SU-DHL-6 (cell line): ENCODE results near the gene WDR5.

Experiments used
- H2AFZ ChIP-seq: fragments of 200-600 bp; sonication (generic); 2 replicates; pipeline ENCODE4 v1.6.1; 2014; ENCODE audit warnings: low read depth, mild to moderate bottlenecking, moderate library complexity, mixed read lengths, antibody characterized with exemption, low read length; ENCODE audit not compliant: severe bottlenecking
- H3F3A ChIP-seq: fragments of 200-600 bp; shearing (Covaris generic); 2 replicates; pipeline ENCODE4 v1.6.0; 2016; ENCODE audit warnings: antibody characterized with exemption, mild to moderate bottlenecking; ENCODE audit not compliant: insufficient read depth
- H3K27ac ChIP-seq: fragments of 200-600 bp; sonication (generic); 2 replicates; pipeline ENCODE4 v1.5.1; 2016; ENCODE audit warnings: low read depth, mild to moderate bottlenecking, low read length, moderate library complexity, mixed read lengths
- H3K27me3 ChIP-seq: fragments of 200-600 bp; sonication (generic), shearing (Covaris generic); 2 replicates; pipeline ENCODE4 v1.6.0; 2014; ENCODE audit warnings: mild to moderate bottlenecking, low read length
- H3K36me3 ChIP-seq: fragments of 200-600 bp; sonication (generic); 2 replicates; pipeline ENCODE4 v1.6.1; 2014; ENCODE audit warnings: mild to moderate bottlenecking, low read length, mixed read lengths
- H3K4me2 ChIP-seq: fragments of 300-600, 200-600 bp; shearing (Covaris generic), sonication (generic); 2 replicates; pipeline ENCODE4 v1.6.0; 2014; ENCODE audit warnings: low read length, low read depth, mild to moderate bottlenecking; ENCODE audit not compliant: poor library complexity, severe bottlenecking
- H3K4me3 ChIP-seq: fragments of 200-600 bp; sonication (generic); 2 replicates; pipeline ENCODE4 v1.5.1; 2014; ENCODE audit warnings: antibody characterized with exemption, low read length, mild to moderate bottlenecking, mixed read lengths; ENCODE audit not compliant: insufficient read depth, poor library complexity, severe bottlenecking
- H3K79me2 ChIP-seq: fragments of 200-600 bp; sonication (generic); 2 replicates; pipeline ENCODE4 v1.6.1; 2014; ENCODE audit warnings: mild to moderate bottlenecking, low read length, moderate library complexity; ENCODE audit not compliant: insufficient read depth
- H3K9ac ChIP-seq: fragments of 200-600 bp; sonication (generic); 2 replicates; pipeline ENCODE4 v1.7.0; 2014; ENCODE audit warnings: mild to moderate bottlenecking, low read length
- H3K9me2 ChIP-seq: fragments of 200-600 bp; sonication (generic); replicated peaks from 2 replicates; pipeline ENCODE4 v1.6.1; 2014; ENCODE audit warnings: low read length; ENCODE audit not compliant: insufficient read depth
- H3K9me3 ChIP-seq: fragments of 200-600 bp; sonication (generic); 2 replicates; pipeline ENCODE4 v1.6.1; 2014; ENCODE audit warnings: low read length, mixed read lengths; ENCODE audit not compliant: insufficient read depth
- H4K20me1 ChIP-seq: fragments of 200-600 bp; sonication (generic); 2 replicates; pipeline ENCODE4 v1.6.1; 2014; ENCODE audit warnings: low read depth, mild to moderate bottlenecking, antibody characterized with exemption, low read length, moderate library complexity, mixed read lengths
- EZH2phosphoT487 ChIP-seq: fragments of 200-600 bp; sonication (generic), shearing (Covaris generic); conservative IDR thresholded peaks from 2 replicates; pipeline ENCODE4 v1.6.1; 2018; ENCODE audit warnings: mild to moderate bottlenecking, antibody characterized with exemption, low read length, moderate library complexity, mixed read lengths
- TF ChIP-seq, protein P1 (sequence below): fragments of 200-600 bp; sonication (generic); IDR thresholded peaks from one replicate; pipeline ENCODE4 v1.5.1; 2017; ENCODE audit warnings: antibody characterized with exemption, mild to moderate bottlenecking, low read length, moderate library complexity; ENCODE audit not compliant: insufficient read depth, poor library complexity, severe bottlenecking

Gene WDR5

GRCh38 chr9:134158242-134158641 is 22.4 kb downstream of the WDR5 start:
- Histone ChIP-seq H3K27ac (no peak overlapping the region), H3K4me2 (no peak overlapping the region)

DNA sequence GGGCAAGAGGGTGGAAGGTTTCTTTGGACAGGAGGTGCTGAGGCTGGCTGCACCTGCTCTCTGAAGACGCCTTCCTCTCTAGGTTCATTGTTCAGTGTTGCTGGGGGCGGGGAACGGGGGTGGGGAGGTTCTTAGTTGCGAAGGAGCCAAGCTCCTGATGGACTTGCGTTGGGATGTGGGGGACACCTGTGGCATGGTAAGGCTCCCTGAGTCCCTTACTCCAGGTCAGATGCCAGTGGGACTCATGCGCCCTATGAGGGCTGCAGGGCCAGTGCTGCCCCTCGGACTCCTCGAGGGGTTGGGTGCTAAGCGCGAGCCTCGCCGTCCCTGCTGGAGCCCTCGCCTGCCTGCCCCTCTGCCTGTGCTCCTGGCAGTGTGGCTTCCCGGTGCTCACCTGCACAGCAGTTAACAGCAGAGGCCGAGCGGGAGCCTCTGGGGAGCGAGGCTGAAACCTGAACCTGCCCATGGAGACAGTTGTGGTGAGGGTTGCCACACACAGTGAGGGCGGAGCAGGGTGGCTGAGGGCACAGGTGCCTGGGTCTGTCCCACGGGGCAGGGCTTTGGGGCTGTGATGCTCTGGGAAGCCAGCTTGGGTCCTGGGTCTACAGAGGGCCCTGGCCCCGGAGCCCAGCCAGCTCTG is 23.0 kb downstream of the WDR5 start:
- Histone ChIP-seq H3K4me2 (no peak overlapping the region), H3K9ac (no peak overlapping the region), H3K27ac (no peak overlapping the region), H3K9me2 (no peaks in the 10 kb centered on the region), H3K4me3 (no peak overlapping the region), H3F3A (no peaks in the 10 kb centered on the region), H3K9me3 (no peaks in the 10 kb centered on the region), H3K27me3 (no peaks in the 10 kb centered on the region), H3K79me2 (no peaks in the 10 kb centered on the region), H4K20me1 (no peaks in the 10 kb centered on the region), H2AFZ (no peak overlapping the region), H3K36me3 (no peaks in the 10 kb centered on the region)
- no peak for TF ChIP-seq EZH2phosphoT487

More at GRCh38 chr9:134158242-134158641, 22.4 kb downstream of the WDR5 start:
- Histone ChIP-seq H3K4me3 (no peak overlapping the region), H2AFZ (no peak overlapping the region), H3K27me3 (no peaks in the 10 kb centered on the region), H3K36me3 (no peaks in the 10 kb centered on the region), H3K9me2 (no peaks in the 10 kb centered on the region), H3K9ac (no peak overlapping the region), H3F3A (no peaks in the 10 kb centered on the region), H3K79me2 (no peaks in the 10 kb centered on the region), H4K20me1 (no peaks in the 10 kb centered on the region), H3K9me3 (no peaks in the 10 kb centered on the region)
- TF ChIP-seq, protein P1, sequence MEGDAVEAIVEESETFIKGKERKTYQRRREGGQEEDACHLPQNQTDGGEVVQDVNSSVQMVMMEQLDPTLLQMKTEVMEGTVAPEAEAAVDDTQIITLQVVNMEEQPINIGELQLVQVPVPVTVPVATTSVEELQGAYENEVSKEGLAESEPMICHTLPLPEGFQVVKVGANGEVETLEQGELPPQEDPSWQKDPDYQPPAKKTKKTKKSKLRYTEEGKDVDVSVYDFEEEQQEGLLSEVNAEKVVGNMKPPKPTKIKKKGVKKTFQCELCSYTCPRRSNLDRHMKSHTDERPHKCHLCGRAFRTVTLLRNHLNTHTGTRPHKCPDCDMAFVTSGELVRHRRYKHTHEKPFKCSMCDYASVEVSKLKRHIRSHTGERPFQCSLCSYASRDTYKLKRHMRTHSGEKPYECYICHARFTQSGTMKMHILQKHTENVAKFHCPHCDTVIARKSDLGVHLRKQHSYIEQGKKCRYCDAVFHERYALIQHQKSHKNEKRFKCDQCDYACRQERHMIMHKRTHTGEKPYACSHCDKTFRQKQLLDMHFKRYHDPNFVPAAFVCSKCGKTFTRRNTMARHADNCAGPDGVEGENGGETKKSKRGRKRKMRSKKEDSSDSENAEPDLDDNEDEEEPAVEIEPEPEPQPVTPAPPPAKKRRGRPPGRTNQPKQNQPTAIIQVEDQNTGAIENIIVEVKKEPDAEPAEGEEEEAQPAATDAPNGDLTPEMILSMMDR, result no peak
- TF ChIP-seq EZH2phosphoT487, result no peak

DNA sequence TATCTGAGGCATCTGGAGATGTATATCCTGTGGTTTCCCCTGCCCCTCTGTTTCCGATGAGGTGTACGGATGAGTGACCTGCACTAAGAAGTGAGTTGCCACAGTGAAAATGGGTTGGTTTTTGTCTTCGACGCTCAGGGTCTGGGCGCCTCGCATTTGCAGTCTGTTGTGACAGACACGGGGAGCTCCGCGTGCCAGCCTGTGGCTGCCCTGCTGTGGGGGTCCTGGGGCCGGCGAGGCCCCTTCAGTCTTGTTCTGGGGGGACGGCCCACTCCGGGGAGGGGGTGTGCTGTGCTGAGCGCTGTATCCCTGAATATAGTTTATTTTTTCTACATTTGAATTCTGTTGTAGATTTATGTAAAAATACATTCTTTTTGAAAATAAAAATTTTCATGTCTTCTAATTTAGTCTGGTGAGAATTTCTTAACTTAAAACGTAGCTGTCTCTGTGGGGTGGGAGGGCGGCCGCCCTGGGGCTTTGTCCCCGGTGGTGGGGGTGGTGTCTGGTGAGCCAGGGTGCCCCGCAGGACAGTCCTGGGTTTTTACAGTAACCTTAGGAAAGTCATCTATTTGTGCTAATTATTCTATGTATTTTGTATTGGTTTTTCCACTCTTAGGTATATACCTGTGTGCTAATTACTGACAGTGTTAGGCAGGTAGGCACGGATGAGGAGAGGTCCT is 23.8 kb downstream of the WDR5 start:
- Histone ChIP-seq H4K20me1 (no peaks in the 10 kb centered on the region), H3F3A (no peaks in the 10 kb centered on the region), H3K27ac (no peak overlapping the region), H3K9ac (no peak overlapping the region), H3K36me3 (no peaks in the 10 kb centered on the region), H3K27me3 (no peaks in the 10 kb centered on the region), H3K9me3 (no peaks in the 10 kb centered on the region), H3K9me2 (no peaks in the 10 kb centered on the region), H2AFZ (no peak overlapping the region), H3K79me2 (no peaks in the 10 kb centered on the region), H3K4me2 (no peak overlapping the region), H3K4me3 (no peak overlapping the region)
- TF ChIP-seq, protein P1, result no peak
- no peak for TF ChIP-seq EZH2phosphoT487

DNA sequence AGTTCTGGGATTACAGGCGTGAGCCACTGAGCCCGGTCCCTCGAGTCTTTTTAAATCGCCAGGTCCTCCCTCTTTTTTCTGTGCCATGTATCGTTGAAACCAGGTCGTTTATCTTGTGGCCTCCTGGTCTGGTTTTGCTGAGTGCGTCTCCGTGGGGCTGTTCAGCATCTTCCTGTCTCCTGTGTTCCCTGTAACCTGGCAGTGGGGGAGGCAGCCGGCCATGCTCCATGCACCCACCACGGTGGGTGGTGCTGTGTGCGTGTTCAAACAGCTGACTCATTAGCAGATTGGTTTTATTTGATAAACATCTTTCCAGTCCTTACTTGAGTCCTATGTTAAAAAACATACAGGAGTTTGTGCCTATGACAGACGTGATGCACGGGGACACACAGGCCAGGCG is 25.8 kb downstream of the WDR5 start:
- Histone ChIP-seq H3K27me3 (no peaks in the 10 kb centered on the region), H3K9ac (no peak overlapping the region), H3F3A (no peaks in the 10 kb centered on the region), H3K36me3 (no peaks in the 10 kb centered on the region), H3K4me2 (no peak overlapping the region), H2AFZ (no peak overlapping the region), H4K20me1 (no peaks in the 10 kb centered on the region), H3K9me2 (no peaks in the 10 kb centered on the region), H3K4me3 (no peak overlapping the region), H3K79me2 (no peaks in the 10 kb centered on the region), H3K27ac (no peak overlapping the region), H3K9me3 (no peaks in the 10 kb centered on the region)
- no peak for TF ChIP-seq EZH2phosphoT487
- TF ChIP-seq, protein P1, result no peak
